H1 (cell line): Measurements from ENCODE around the gene COL27A1.

ENCODE experiments used
- CREB1 ChIP-seq: IDR thresholded peaks from 2 replicates; pipeline ENCODE4 v1.6.1; 2012; ENCODE audit warnings: inconsistent platforms
- EZH2 ChIP-seq: fragments of 200-600 bp; sonication (generic); IDR thresholded peaks from 2 replicates; pipeline ENCODE4 v1.7.1; 2012; ENCODE audit warnings: low read depth, mild to moderate bottlenecking, moderate library complexity, low read length, inconsistent platforms; ENCODE audit not compliant: severe bottlenecking
- GABPA ChIP-seq: IDR thresholded peaks from 2 replicates; pipeline ENCODE4 v1.6.1; 2011; ENCODE audit warnings: mild to moderate bottlenecking, low read length, moderate library complexity, borderline replicate concordance; ENCODE audit not compliant: insufficient read depth
- JUND ChIP-seq: IDR thresholded peaks from 2 replicates; pipeline ENCODE4 v1.6.1; 2011; ENCODE audit warnings: mild to moderate bottlenecking, improper control_type of control experiment, low read length
- POLR2A ChIP-seq, 2 experiments: IDR thresholded peaks; 1 replicate in 1 of 2; 2 replicates in 1 of 2; pipeline ENCODE4 v1.6.1; 2011; ENCODE audit warnings: low read depth in 2 of 2, low read length in 2 of 2, mild to moderate bottlenecking in 2 of 2; ENCODE audit errors: control extremely low read depth in 1 of 2
- POLR2AphosphoS5 ChIP-seq: IDR thresholded peaks from 2 replicates; pipeline ENCODE4 v1.6.1; 2011; ENCODE audit warnings: low read depth, low read length
- RAD21 ChIP-seq, 2 experiments: IDR thresholded peaks in 1 of 2; conservative IDR thresholded peaks in 1 of 2; 2 replicates each; pipeline ENCODE4 v1.6.1; 2011; ENCODE audit warnings: low read depth in 2 of 2, low read length in 2 of 2, improper control_type of control experiment in 1 of 2, inconsistent platforms in 1 of 2, mild to moderate bottlenecking in 1 of 2, moderate library complexity in 1 of 2
- RFX5 ChIP-seq: IDR thresholded peaks from 2 replicates; pipeline ENCODE4 v1.6.1; 2011; ENCODE audit warnings: low read depth, low read length, improper control_type of control experiment, borderline replicate concordance
- SIN3A ChIP-seq, 2 experiments: IDR thresholded peaks in 1 of 2; conservative IDR thresholded peaks in 1 of 2; 2 replicates each; pipeline ENCODE4 v1.6.1; 2011 to 2012; ENCODE audit warnings: low read length in 2 of 2, improper control_type of control experiment in 1 of 2, low read depth in 1 of 2, mild to moderate bottlenecking in 1 of 2
- SRF ChIP-seq: IDR thresholded peaks from 2 replicates; pipeline ENCODE4 v1.6.1; 2011; ENCODE audit warnings: mild to moderate bottlenecking, low read depth, low read length, moderate library complexity
- SUZ12 ChIP-seq: fragments of 200-600 bp; sonication (generic); IDR thresholded peaks from 2 replicates; pipeline ENCODE4 v1.6.1; 2012; ENCODE audit warnings: mild to moderate bottlenecking, inconsistent platforms, low read length, moderate library complexity, mixed read lengths
- USF2 ChIP-seq: IDR thresholded peaks from 2 replicates; pipeline ENCODE4 v1.6.1; 2011; ENCODE audit warnings: low read length, improper control_type of control experiment
- TF ChIP-seq, protein P1 (sequence below), 3 experiments: IDR thresholded peaks; 1 replicate in 2 of 3; 2 replicates in 1 of 3; pipeline versions ENCODE4 v1.5.1 to v1.6.1; 2011; ENCODE audit warnings: low read length in 3 of 3, mild to moderate bottlenecking in 3 of 3, inconsistent platforms in 2 of 3, low read depth in 1 of 3, moderate library complexity in 1 of 3; ENCODE audit not compliant: insufficient read depth in 1 of 3; ENCODE audit errors: control extremely low read depth in 1 of 3
- TF ChIP-seq, protein P2 (sequence below): IDR thresholded peaks from 2 replicates; pipeline ENCODE4 v1.6.1; 2011; ENCODE audit warnings: low read depth, mild to moderate bottlenecking, low read length; ENCODE audit not compliant: insufficient read depth

DNA sequence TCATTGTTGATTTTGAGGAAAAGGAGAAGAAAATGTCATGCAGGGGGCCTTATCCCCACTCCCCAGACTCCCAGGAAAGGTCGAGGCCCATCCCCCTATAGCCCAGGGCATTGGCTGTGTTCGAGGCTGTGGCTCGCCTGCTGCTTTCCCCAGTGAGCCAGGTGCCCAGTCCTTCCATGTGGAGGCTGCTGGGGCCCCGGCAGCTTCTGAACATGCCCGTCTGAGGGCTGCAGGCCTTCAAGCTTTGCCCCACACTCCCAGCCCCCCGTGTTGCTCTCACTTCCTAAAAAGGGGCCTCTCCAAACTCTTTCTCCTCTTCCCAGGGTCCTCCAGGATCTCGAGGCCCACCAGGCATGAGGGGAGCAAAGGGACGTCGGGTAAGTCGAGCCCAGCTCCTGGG, 102.9 kb downstream of the COL27A1 start:
- TF ChIP-seq POLR2A (IDR thresholded peaks at IDR 0.05; ENCODE audit: control extremely low read depth in 1 of 2, low read depth in 2 of 2, low read length in 2 of 2) (no peak), USF2 (no peak), POLR2AphosphoS5 (no peak), GABPA (no peak), SUZ12 (no peak), RAD21 (IDR thresholded peaks at IDR 0.05 in 1 of 2, conservative IDR thresholded peaks at IDR 0.05 in 1 of 2; ENCODE audit: low read depth in 2 of 2, low read length in 2 of 2) (no peak), JUND (no peak), CREB1 (no peak), SRF (no peak), SIN3A (conservative IDR thresholded peaks at IDR 0.05 in 1 of 2, IDR thresholded peaks at IDR 0.05 in 1 of 2; ENCODE audit: low read depth in 1 of 2, low read length in 2 of 2) (no peak), EZH2 (no peak), RFX5 (no peak)
- TF ChIP-seq, protein P1, sequence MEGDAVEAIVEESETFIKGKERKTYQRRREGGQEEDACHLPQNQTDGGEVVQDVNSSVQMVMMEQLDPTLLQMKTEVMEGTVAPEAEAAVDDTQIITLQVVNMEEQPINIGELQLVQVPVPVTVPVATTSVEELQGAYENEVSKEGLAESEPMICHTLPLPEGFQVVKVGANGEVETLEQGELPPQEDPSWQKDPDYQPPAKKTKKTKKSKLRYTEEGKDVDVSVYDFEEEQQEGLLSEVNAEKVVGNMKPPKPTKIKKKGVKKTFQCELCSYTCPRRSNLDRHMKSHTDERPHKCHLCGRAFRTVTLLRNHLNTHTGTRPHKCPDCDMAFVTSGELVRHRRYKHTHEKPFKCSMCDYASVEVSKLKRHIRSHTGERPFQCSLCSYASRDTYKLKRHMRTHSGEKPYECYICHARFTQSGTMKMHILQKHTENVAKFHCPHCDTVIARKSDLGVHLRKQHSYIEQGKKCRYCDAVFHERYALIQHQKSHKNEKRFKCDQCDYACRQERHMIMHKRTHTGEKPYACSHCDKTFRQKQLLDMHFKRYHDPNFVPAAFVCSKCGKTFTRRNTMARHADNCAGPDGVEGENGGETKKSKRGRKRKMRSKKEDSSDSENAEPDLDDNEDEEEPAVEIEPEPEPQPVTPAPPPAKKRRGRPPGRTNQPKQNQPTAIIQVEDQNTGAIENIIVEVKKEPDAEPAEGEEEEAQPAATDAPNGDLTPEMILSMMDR (IDR thresholded peaks at IDR 0.05; ENCODE audit: control extremely low read depth in 1 of 3, insufficient read depth in 1 of 3, low read depth in 1 of 3, low read length in 3 of 3): no peak
- TF ChIP-seq, protein P2, sequence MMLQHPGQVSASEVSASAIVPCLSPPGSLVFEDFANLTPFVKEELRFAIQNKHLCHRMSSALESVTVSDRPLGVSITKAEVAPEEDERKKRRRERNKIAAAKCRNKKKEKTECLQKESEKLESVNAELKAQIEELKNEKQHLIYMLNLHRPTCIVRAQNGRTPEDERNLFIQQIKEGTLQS: no peak
